ENCODE results near the gene UHRF1.
A peak's percentile ranks its signal among the peaks of the same experiment; 100 is the strongest.

UHRF1 gene

DNA sequence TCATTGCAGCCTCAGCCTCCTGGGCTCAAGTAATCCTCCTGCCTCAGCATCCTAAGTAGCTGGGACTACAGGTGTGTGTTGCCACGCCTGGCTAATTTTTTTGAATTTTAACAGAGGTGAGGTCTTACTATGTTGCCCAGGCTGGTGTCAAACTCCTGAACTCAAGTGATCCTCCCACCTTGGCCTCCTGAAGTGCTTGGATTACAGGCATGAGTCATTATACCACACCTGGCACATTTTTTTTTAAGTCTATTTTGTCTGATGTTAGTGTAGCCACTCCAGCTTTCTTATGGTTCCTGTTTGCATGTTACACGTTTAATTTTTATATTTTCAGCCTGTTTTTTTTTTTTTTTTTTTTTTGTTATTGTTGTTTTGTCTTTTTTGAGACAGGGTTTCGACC, 84.4 kb downstream of the UHRF1 start:
- no peak for DNase-seq

DNA sequence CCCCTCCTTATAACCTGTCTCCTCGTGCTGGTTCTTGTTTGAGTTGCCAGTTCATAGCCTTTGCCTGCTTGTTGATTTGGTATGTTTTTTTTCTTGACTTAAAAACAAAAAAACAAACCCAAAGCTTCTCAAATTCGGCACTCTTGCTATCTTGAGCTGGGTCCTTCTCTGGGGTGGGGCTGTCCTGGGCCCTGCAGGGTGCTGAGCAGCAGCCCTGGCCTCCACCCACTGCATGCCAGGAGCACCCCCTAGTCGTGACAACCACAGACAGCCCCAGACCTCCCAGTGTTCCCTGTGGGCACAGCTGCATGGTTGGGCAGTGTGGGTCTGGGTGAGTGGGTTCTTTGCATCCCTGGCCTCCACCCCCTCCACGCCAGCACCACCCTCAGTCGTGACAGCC, 87.4 kb downstream of the UHRF1 start:
- no peak for DNase-seq

DNA sequence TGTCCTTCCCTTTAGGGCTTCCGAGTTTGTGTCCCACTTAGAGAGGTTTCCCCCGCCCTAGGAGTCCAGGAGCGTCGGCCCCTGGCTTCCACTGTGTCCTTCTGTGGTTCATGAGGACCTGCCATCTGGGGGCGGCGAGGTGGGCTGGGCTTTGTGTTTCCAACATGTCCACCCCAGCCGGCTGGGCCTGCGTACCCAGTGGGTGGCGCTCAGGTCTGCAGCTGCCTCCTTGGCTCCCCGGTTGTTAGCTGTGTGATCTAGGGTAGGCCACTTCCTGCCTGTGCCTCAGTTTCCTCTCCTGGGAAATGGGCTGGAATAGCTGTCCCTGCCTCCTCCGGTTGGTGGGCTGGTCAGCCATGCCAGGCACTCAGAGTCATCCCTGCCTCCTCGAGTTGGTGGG, 88.0 kb downstream of the UHRF1 start:
- DNase-seq: no peak

DNA sequence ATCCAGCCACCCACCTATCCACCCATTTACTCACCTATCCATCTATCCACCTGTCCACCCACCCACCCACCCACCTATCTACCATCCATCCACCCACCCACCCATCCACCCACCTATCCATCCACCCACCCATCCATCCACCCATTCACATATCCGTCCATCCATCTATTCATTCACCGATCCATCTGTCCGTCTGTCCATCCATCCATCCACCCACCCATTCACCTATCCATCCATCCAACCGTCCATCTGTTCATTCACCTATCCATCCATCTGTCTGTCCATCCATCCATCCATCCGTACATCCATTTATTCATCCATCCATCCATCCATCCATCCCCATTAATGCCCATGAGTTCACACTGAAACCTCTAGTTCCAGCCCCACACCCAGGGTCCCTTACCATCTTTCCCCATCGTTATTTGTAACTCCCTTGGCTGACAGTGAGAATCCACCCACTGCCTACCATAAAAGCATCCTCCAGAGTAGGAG, 90.9 kb downstream of the UHRF1 start:
- no peak for DNase-seq

DNA sequence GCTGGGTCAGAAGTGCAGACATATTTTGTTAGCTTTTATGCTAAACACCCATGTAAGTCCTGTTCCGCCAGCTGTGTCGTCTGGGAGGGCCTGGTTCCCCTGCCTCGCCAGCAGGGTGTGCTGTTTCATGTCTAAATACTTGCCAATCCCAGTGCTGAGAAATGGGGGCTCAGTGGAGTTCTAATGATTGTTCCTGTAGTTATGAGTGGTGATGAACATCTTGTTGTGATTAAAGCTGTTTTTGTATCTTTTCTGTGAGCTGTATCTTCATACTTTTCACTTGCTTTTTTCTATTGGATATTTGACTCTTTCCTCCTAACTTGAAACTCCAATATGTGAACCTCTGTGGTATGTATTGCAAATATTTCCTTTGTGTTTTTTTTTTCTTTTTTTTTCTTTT, 92.3 kb downstream of the UHRF1 start:
- DNase-seq: peak; percentile 20

DNA sequence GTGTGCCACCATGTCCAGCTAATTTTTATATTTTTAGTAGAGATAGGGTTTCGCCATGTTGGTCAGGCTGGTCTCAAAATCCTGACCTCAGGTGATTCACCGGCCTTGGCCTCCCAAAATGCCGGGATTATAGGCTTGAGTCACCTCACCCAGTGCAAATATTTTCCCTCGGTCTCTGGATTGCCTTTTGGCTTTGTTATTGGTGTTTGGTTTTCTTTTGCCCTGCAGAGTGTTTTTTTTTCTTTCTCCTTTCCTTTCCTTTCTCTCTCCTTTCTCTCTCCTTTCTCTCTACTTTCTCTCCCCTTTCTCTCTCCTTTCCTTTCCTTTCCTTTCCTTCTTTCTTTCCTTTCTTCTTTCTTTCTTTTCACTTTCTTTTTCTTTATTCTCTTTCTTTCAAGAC, 92.8 kb downstream of the UHRF1 start:
- no peak for DNase-seq

DNA sequence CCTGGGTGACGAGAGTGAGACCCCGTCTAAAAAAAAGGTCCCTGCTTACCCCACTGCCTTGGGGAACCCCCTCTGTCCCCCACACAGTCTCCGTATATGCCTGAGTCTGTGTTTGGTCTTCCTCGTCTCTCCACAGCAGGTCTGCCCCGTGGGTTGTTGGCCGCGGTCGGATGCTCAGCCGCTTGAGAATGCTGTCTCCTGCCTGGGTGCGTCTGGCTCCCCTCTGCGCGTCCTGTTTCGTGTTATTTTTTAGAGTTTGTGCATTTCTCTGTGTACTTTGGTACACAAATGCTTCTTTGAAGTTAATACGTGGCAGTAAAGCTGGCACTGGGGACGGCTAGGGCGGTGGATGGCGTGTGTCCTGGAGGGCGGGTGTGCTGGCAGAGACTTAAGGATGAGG, 94.5 kb downstream of the UHRF1 start:
- no peak for DNase-seq

DNA sequence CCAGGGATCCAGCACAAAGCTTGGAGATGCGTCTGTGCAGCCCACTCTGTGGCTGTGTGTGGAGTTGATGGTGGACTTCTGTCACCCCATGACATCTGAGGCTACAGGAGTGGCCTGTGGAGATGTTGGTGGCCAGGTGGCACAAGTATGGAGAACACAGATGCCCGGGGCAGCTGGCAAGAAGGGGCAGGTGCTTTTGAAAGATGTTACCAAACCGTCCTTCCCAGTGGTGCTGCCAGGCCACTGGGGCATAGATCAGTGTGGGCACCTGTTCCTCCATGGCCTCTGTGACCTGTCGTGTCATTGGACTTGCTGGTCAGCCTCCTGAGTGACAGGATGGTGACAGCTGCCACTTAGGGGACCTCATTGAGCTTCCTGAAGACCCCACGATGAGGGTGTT, 95.8 kb downstream of the UHRF1 start:
- DNase-seq: no peak

DNA sequence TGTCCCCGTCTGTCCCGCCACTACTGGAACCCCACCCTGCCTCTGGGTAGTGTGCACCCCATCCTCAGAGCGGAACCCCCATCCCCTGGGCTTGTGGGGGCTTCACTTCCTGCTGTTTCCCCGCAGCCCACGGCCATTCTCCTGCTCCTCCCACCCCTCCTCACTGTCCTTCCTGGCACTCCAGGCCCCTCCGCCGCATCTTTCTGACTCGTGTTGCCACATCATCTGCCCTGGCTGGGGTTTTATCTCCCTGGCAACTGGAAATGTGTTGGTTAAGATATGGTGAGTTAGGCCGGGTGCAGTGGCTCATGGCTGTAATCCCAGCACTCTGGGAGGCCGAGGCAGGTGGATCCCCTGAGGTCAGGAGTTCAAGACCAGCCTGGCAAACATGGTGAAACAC, 96.9 kb downstream of the UHRF1 start:
- DNase-seq: no peak

DNA sequence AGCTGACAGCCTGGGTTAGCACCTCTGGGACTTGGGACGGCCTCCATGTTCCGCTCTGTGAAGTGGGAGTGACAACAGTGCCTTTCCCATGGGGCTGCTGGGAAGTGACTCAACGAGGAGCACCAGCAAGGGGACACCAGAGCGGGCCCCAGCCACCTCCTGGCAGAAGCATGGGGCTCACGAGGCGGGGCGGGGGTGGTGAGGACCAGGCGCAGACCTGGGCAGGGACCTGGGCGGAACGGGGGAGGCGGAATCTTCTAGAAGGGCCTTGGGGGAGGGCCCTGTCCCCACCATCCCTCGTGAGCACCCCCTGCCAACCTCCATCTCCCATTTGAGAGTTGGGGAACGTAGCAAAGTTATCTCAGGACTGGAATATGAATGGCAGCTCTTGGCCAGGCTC, 97.5 kb downstream of the UHRF1 start:
- no peak for DNase-seq

Measured in midbrain (tissue), 1 donor.